Thyroid gland (tissue), 4 donors: ENCODE results near the gene COPS9. TPM values are rescaled to one million over a fixed set of nuclear protein-coding genes. Genes with fewer than 3 reads are reported as not detected.

Experiments used
- DNase-seq, 2 donors: peaks; one replicate each; pipeline ENCODE4 v3.0.0-alpha.2; 2019
- H3K27ac ChIP-seq, 3 donors: fragments of 200-600 bp; sonication (generic); 1 replicate in 2 of 3; 2 replicates in 1 of 3; pipeline ENCODE4 v1.5.1; 2016 to 2019; ENCODE audit warnings: mild to moderate bottlenecking in 1 of 3, moderate library complexity in 1 of 3
- H3K27me3 ChIP-seq: fragments of 200-600 bp; sonication (generic); one replicate; pipeline ENCODE4 v1.5.1; 2019
- H3K36me3 ChIP-seq, 2 donors: fragments of 200-600 bp; sonication (generic); one replicate each; pipeline ENCODE4 v1.5.1; 2016 to 2019
- H3K4me1 ChIP-seq, 2 donors: fragments of 200-600 bp; sonication (generic); one replicate each; pipeline ENCODE4 v1.5.1; 2017 to 2019
- H3K4me3 ChIP-seq, 3 donors: fragments of 200-600 bp; sonication (generic); replicated peaks in 1 of 3; 1 replicate in 2 of 3; 2 replicates in 1 of 3; pipeline ENCODE4 v1.5.1; 2016; ENCODE audit warnings: mild to moderate bottlenecking in 1 of 3
- H3K9me3 ChIP-seq: fragments of 200-600 bp; sonication (generic); one replicate; pipeline ENCODE4 v1.5.1; 2017
- CTCF ChIP-seq, 6 experiments: fragments of 200-600 bp in 3 of 6; fragments of 450-650 bp in 3 of 6; sonication (generic) in 3 of 6; IDR thresholded peaks; one replicate each; pipeline ENCODE4 v1.5.1; 2016 to 2019; ENCODE audit warnings: antibody characterized with exemption in 6 of 6, mild to moderate bottlenecking in 2 of 6, inconsistent platforms in 1 of 6, moderate library complexity in 1 of 6
- POLR2A ChIP-seq, 2 donors: fragments of 450-650 bp; IDR thresholded peaks; one replicate each; pipeline ENCODE4 v1.6.1; 2017; ENCODE audit warnings: antibody characterized with exemption in 2 of 2, mild to moderate bottlenecking in 2 of 2, moderate library complexity in 1 of 2
- WGBS, 2 donors: methylation state at CpG; one replicate each; pipeline ENCODE4 v1.1.5; 2017; 5-methylcytosine and 5-hydroxymethylcytosine counted together
- intact Hi-C: fragments of 100-400 bp; cut with DNase I; formaldehyde crosslinking; loops from one replicate; pipeline ENCODE4 v1.15.1; 2023
- total RNA-seq, 4 donors: library from RNA; depleted of rRNA; stranded (reverse); fragments of >200 nt; gene quantifications; one replicate each; pipeline ENCODE4 v1.2.3, GENCODE V29; 2016

COPS9 gene
- total RNA-seq, 4 donors from 2014 or later: 63.6 to 965 (median 239) TPM

GRCh38 chr2:240134956-240135520, 1.1 kb downstream of the COPS9 start:
- Histone ChIP-seq H3K36me3 (peaks cover 23 to 33% of the 10 kb centered on the region in 2 donors), H3K9me3 (no peaks in the 10 kb centered on the region), H3K4me3 (peak overlapping the region in 1 of 3 donors; percentile 96), H3K27ac (peak overlapping the region in 1 of 3 donors; percentile 69), H3K4me1 (peaks cover 18 to 37% of the 10 kb centered on the region in 2 donors), H3K27me3 (no peaks in the 10 kb centered on the region)
- intact Hi-C loops: no loop called here
- DNase-seq: no peak
- whole genome bisulfite sequencing, 2 donors: 77 to 79% methylated on average over 15 of the region's 15 CpGs
- no peak for TF ChIP-seq CTCF (IDR thresholded peaks at IDR 0.05)
- TF ChIP-seq POLR2A (IDR thresholded peaks at IDR 0.05): no peak

DNA sequence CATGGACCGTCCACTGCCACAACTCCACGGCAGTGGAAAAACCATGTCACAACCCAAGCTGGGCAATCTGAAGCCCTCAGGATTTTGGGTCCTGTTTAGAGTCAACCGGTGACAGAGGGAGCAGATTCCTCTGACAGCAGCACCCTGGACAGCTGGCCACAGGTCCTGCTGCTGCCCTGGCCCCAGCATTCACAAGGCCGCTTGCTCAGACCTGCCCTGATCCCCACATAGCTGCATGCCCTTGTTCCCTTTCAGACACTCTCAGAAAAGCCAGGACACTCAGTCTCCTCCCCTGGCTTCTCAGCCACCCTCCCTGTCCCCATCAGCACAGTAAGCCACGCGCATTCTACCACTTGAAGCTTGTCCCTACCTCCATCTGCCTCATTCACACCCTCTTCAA, 1.6 kb downstream of the COPS9 start:
- H3K4me3 ChIP-seq: no peak overlapping the region
- 81 to 89% methylated on average over 6 of the region's 6 CpGs for WGBS, 2 donors

DNA sequence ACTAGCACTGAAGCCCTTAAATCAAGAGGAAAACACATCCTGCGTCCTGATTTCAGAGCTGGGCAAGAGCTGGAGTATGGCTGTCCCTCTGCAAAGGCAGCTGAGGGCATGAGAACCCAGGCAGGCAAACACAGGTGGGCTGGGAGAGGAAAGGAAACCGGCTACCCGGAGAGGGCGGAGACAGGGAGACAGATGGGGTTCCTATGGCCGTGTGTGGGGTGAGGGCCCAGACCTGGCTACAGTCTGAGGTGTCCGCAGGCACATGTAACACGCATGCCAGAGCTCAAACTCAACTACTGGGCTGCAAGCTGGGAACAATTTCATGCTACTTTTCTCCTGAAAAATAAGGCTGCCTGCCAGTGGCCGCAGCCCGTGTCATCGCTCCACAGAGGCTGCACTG, 2.7 kb downstream of the COPS9 start:
- no peaks in the 10 kb centered on the region for H3K27me3 ChIP-seq
- H3K27ac ChIP-seq: no peak overlapping the region
- peaks cover 11 to 21% of the 10 kb centered on the region in 2 donors for H3K4me1 ChIP-seq
- no peaks in the 10 kb centered on the region for H3K9me3 ChIP-seq
- TF ChIP-seq POLR2A (IDR thresholded peaks at IDR 0.05): no peak
- TF ChIP-seq CTCF (IDR thresholded peaks at IDR 0.05): no peak
- no peak for DNase-seq
- WGBS, 2 donors: 93 to 95% methylated on average over 10 of the region's 10 CpGs
- intact Hi-C loops: no loop called here
- no peak overlapping the region for H3K4me3 ChIP-seq
- peaks cover 35 to 42% of the 10 kb centered on the region in 2 donors for H3K36me3 ChIP-seq

More for the DNA sequence above, 1.6 kb downstream of the COPS9 start:
- DNase-seq: no peak
- H3K27ac ChIP-seq: no peak overlapping the region
- H3K9me3 ChIP-seq: no peaks in the 10 kb centered on the region
- peaks cover 13 to 32% of the 10 kb centered on the region in 2 donors for H3K4me1 ChIP-seq
- intact Hi-C loops: no loop called here
- H3K27me3 ChIP-seq: no peaks in the 10 kb centered on the region
- TF ChIP-seq POLR2A (IDR thresholded peaks at IDR 0.05) (no peak), CTCF (IDR thresholded peaks at IDR 0.05) (no peak)
- peaks cover 28 to 38% of the 10 kb centered on the region in 2 donors for H3K36me3 ChIP-seq

DNA sequence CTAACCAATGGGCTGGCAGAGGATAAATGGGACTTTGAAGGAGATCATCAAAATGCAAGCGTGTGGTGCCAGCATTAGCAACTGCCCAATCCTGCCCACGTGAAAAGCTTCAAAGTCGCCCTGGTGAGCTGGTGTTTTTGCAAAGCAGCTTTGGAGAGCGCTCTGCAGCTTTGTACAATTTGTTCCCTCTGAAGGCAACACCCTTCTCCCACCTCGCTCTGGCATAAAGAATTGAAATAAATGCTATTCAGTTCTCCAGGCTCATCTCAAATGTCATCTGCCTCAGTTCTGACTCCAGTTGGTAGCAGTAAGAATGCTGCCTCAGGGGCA, 3.5 kb downstream of the COPS9 start:
- no peak for TF ChIP-seq CTCF (IDR thresholded peaks at IDR 0.05)
- no peak for TF ChIP-seq POLR2A (IDR thresholded peaks at IDR 0.05)
- Histone ChIP-seq H3K4me3 (no peak overlapping the region), H3K9me3 (no peaks in the 10 kb centered on the region), H3K36me3 (peaks cover 35 to 42% of the 10 kb centered on the region in 2 donors), H3K4me1 (peaks cover 11 to 19% of the 10 kb centered on the region in 2 donors), H3K27ac (no peak overlapping the region), H3K27me3 (no peaks in the 10 kb centered on the region)
- WGBS, 2 donors: 94 to 100% methylated on average over 5 of the region's 5 CpGs
- DNase-seq: no peak
- intact Hi-C loops: no loop called here

DNA sequence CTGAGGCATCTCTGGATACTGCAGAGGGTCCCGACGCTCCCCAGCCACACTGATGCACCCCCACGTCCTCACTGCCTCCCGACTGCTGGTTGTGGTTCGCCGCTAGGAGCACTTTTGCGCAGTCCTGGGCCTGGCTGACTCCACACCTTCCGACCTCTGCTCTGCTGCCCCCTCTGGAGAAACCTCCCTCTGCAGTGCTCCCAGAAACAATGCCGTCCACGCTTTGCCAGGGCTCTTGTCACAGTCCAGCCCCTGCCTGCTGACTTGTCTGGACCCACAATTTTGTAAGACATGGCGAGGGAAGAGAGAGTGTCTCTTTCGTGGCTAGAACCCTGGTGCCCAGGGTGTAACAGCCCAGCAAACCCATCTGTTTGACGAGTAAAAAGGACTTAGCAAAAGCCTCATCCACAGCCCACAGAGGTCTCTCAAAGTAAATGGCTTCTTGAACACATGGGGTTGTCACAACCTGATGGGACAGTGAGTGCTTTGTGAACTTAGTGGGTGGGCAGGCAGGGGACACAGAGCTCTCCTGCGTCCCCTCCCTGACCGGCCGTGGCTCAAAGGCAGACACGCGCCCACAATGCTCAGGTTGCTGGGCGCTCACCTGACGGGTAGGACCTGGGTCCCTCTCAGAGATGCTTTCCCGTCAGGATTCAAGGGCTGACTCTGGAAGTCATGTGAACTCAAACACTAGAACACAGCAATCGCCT, 4.0 kb downstream of the COPS9 start:
- WGBS, 2 donors: 94 to 96% methylated on average over 11 to 22 of the region's 22 CpGs
- no peaks in the 10 kb centered on the region for H3K9me3 ChIP-seq
- TF ChIP-seq CTCF (IDR thresholded peaks at IDR 0.05) (no peak), POLR2A (IDR thresholded peaks at IDR 0.05) (no peak)
- no peak for DNase-seq
- H3K27me3 ChIP-seq: no peaks in the 10 kb centered on the region
- H3K36me3 ChIP-seq: peaks cover 35 to 42% of the 10 kb centered on the region in 2 donors
- H3K4me1 ChIP-seq: peaks cover 11 to 19% of the 10 kb centered on the region in 2 donors
- intact Hi-C loops: no loop called here
- no peak overlapping the region for H3K4me3 ChIP-seq
- H3K27ac ChIP-seq: no peak overlapping the region
